Activated CD4-positive, alpha-beta T cell treated with anti-CD3 and anti-CD28 coated beads, Interleukin-2, amount 50 U/mL, for 16 hours (primary cell): ENCODE measurements around the gene MAP3K15.

Experiments
- DNase-seq: peaks from one replicate; pipeline ENCODE4 v3.0.0-alpha.2; 2020

MAP3K15 gene

GRCh38 chrX:19514791-19515614 is at the start of gene MAP3K15:
Gene MAP3K15 (minus strand): TSS chrX:19515508. CDS start chrX:19515261, 247 bp downstream.
- DNase-seq = no peak

GRCh38 chrX:19564606-19565005 is 49.3 kb upstream of the MAP3K15 start:
- no peak for DNase-seq

GRCh38 chrX:19563746-19564145 is 48.4 kb upstream of the MAP3K15 start:
- DNase-seq = peak; percentile 47

- DNase-seq = peak; percentile 20
Measured at GRCh38 chrX:19563327-19563726, 48.0 kb upstream of the MAP3K15 start.

GRCh38 chrX:19560611-19561010 is 45.3 kb upstream of the MAP3K15 start:
- no peak for DNase-seq

GRCh38 chrX:19557822-19558221 is 42.5 kb upstream of the MAP3K15 start:
- no peak for DNase-seq

- DNase-seq = no peak
Measured at GRCh38 chrX:19556202-19556601, 40.9 kb upstream of the MAP3K15 start.

GRCh38 chrX:19555683-19556082 is 40.4 kb upstream of the MAP3K15 start:
- no peak for DNase-seq

GRCh38 chrX:19555236-19555635 is 39.9 kb upstream of the MAP3K15 start:
- DNase-seq = no peak

GRCh38 chrX:19554786-19555185 is 39.5 kb upstream of the MAP3K15 start:
- DNase-seq = peak; percentile 69

GRCh38 chrX:19552793-19553192 is 37.5 kb upstream of the MAP3K15 start:
- no peak for DNase-seq

GRCh38 chrX:19549838-19550237 is 34.5 kb upstream of the MAP3K15 start:
- peak; percentile 62 for DNase-seq

GRCh38 chrX:19548934-19549333 is 33.6 kb upstream of the MAP3K15 start:
- no peak for DNase-seq

- peak; percentile 48 for DNase-seq
Measured at GRCh38 chrX:19548279-19548678, 33.0 kb upstream of the MAP3K15 start.

GRCh38 chrX:19545651-19546050 is 30.3 kb upstream of the MAP3K15 start:
- DNase-seq = no peak

- DNase-seq = peak; percentile 65
Measured at GRCh38 chrX:19544693-19545305, 29.5 kb upstream of the MAP3K15 start.

GRCh38 chrX:19543951-19544381 is 28.7 kb upstream of the MAP3K15 start:
- DNase-seq = no peak

- DNase-seq = no peak
Measured at GRCh38 chrX:19543020-19543715, 27.9 kb upstream of the MAP3K15 start.

- DNase-seq = no peak
Measured at GRCh38 chrX:19541931-19542330, 26.6 kb upstream of the MAP3K15 start.

GRCh38 chrX:19541196-19541595 is 25.9 kb upstream of the MAP3K15 start:
- DNase-seq = no peak

GRCh38 chrX:19540076-19540475 is 24.8 kb upstream of the MAP3K15 start:
- no peak for DNase-seq

- DNase-seq = no peak
Measured at GRCh38 chrX:19539665-19540064, 24.4 kb upstream of the MAP3K15 start.

- DNase-seq = no peak
Measured at GRCh38 chrX:19535476-19535875, 20.2 kb upstream of the MAP3K15 start.

- no peak for DNase-seq
Measured at GRCh38 chrX:19532709-19533108, 17.4 kb upstream of the MAP3K15 start.
